GM19395 (cell line): ENCODE results near the gene GHSR.

Experiments
- ATAC-seq: cut with Tn5 transposase; IDR thresholded peaks from one replicate; pipeline ENCODE4 v1.9.1; 2021; ENCODE audit warnings: mild to moderate bottlenecking, moderate library complexity; ENCODE audit not compliant: unreplicated experiment

The GHSR gene

DNA sequence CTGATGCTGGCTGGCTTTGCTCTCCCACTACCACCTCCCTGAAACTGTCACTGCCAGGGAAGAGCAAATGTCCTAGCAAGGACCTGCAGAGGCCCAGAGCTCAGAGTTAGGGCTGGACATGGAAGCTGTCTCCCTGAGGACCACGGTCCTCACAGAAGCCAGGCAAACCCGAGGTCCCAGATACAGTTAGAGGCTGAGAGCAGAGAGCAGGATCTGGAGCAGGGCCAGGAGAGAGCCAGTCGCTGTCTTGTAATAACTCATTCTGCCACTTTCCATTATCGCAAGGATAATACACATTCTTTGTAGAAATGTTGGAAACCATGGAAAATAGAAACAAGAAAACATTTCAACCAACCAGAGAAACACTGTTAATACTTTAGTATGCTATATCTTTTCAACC is 10.1 kb downstream of the GHSR start:
- no peak for ATAC-seq

DNA sequence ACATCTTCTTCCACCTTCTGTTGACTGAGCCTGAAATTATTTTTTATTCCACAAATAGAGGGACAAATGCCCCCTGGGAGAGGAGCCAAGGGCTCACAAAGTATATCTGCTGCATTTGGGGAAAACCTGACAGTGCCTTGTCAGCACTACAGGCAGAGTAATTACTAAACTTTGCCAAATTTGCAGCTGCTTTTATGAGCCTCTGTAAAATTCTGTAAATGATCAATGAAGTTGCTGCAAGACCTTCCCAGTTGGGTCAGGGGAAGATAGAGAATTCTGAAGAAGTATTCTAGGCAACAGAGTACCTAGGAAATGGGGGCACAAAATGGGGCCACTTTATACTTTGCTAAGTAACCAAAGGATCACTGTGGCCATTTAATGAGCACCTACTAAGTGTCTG is 10.5 kb downstream of the GHSR start:
- no peak for ATAC-seq

DNA sequence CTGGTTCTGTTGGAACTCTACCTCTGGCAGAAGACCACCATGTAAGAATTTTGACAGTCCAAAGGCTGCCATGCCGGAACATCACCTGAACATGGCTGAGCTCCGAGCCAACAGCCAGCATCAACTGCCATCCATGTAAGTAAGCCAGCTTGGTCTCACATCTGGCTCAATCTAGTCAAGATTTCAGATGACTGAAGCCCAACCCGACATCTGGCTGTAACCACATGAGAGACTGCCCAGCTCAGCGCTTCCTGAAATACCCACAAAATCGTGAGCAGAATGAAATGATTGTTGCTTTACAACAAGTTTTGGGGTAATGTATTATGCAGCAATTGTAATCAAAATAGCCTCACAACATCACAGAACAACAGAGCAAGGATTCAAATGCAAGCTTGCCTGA is 32.9 kb downstream of the GHSR start:
- no peak for ATAC-seq

DNA sequence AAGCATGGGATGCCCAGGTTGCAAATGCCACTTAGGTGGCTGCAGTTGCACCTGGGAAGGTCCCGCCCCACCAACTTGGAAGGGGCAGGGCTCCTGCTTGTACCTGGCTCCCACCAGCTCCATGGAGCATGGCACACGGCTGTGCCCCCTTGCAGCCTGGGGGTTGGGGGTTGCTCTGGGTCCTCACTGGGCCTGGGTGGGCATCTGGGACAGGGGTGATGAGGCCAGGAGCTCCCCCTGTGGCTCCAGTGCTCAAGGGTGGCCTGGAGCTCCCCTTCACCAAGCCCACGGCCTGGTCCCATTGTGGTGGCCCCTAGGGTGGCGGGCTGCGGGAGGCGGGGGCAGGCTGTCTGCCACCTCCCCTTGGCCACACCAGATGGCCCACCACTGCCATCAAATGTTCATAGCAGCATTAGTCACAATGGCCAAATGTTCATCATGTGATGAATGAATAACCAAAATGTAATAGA is 36.7 kb downstream of the GHSR start:
- no peak for ATAC-seq

DNA sequence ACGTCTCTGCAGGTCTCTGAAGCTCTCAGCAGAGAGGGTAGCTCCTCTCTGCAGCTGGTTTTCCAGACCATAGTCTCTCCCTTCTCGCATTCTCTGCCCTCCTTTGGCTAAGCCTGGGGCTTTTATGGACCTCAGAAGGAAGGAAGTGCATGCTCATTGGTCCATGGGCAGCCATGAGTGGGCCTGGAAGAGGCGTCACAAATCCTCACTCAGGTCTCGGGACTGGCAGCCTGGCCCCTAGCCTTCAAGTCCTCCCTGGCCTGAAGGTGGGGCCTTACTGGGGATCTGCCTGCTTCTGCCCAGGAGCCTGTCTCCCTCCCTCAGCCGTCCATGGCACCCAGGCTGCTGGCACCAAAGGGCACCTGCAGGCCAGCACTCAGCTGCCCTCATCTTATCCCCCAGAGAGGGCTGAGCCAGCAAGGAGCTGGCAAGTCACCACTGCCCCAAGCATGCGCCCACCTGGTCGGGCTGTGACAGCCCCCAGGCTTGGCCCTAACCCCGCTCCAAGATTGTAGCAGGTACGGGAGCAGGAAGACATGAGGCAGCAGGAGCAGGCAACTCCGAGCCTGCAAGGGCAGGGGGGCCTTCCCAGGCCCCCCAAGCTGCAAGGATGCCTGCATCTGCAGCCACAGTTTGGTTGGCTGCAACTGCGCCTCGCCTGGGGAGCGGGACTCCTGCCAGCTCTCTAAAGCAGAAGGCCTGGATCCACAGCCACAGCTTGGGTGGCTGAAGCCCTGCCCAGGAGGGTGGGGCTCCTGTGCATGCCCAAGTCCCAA is 37.4 kb downstream of the GHSR start:
- ATAC-seq: no peak

DNA sequence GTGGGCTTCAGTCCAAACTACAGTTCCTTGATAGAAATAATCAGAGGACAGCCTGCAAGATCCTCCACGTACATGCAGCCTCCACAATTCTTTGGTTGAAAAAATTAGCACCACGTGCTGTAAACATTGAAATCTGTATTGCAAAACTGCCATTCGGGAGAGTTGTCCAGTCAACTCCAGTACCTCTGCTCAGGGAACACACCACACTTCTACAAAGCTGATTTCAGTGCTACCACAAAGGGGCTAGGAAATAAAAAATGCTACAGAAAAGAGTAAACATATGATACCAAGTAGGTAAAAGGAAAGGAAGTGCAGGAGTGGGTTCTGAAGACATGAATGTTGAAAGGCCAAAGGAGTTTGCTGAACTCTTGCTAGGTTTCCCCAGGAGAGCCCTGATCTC is 40.4 kb downstream of the GHSR start:
- ATAC-seq: no peak

DNA sequence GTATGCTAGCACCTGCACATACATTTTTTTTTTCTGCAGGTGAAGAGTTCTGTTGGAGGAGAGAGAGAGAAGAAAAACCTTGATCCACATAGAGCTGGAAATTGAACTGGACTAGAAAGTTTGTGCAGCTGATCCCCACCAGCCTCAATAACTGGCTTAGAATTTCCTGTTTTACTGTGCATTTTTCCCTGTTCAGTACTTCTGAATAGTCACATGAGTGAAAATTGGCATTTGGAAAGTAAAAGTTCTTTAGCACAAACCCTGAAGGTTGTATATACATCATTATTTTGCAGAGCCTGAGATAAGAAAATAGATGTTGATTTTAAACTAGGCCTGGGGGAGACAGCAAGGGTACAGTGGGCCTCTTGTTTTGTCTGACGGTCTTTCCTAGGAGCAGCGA is 42.3 kb downstream of the GHSR start:
- ATAC-seq: no peak

DNA sequence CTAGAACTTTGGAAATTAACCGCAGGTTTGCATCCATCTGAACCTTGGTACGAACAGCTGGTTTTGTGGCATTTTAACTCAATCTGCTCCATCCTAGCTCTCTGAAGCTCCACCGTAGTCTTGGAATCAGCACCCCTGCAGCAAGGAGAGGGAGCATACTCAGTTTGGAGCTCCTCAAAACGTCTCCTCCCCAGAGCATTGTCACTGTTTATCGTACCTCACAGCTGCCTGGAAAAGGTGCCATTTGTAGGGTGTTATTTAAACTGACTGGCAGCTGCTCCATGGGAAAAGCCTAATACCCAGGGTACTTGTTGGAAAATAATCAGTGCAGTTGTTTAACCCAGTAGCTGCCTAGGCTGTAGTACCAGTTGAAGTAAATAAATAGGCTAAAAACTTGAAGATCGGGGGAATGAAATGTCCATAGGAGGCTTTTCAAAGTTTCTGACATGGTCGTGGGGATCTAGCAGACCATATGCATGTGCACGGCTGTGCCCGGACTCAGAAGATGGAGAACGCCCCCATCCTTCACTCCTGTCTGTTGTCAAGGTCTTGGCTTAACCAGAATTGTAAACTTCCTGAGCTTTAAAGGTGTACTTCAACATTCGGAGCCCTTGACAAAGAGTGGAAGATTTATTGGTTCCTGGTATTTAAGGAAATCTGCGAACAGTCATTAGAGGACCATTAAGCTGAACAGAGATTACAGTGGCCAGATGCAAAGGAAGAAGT is 43.9 kb downstream of the GHSR start:
- ATAC-seq: no peak

DNA sequence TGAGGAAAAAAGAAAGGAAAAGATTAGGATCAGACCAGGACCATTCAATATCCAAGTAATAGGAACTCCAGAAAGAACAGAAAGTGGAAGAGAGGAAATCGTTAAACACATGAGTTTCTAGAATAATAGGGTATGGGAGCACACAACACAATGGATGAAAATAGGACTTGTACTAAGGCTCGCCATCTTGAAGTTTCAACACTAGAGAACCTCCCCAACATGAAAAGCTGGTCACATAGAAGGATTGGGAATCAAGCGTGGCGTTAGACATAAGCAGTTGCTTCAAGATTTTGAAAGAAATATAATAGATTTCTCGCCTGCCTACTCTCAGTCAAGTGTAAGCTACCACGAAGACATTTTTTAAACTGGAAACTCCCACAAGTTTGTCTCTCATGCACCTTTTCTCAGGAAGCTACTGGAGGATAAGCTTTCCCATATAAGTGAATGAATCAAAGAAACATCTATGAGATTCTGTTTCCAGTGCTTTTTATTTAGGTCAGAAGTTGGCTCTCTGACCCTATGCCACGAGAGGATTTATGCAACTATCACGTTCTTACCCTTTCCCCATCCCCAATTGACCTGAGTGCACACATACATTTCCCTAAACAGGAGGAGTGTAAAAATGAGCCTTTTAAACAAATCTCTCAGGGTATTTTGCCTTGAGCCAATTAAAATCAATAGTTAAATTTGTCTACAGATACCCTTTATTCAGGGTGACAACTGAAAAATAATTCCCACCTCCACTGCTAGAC is 45.2 kb downstream of the GHSR start:
- no peak for ATAC-seq

DNA sequence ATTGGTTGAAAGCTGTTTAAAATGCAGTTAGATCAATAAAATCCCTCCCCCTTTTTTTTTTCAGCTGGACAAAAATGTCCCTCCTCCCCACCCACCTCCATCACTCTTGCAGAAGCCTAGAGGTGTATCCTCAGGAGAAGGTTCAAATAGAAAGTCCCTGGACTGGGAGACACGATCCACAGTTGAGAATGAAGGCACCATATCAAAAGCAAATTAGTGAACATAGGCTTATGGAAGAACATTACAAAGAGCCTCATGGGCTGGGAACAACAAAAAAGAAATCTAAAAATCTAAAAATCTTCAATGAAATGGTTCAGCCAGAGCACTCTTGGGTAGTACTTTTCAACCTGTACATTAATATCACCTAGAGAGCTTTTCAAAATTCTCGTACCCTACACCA is 46.2 kb downstream of the GHSR start:
- no peak for ATAC-seq

DNA sequence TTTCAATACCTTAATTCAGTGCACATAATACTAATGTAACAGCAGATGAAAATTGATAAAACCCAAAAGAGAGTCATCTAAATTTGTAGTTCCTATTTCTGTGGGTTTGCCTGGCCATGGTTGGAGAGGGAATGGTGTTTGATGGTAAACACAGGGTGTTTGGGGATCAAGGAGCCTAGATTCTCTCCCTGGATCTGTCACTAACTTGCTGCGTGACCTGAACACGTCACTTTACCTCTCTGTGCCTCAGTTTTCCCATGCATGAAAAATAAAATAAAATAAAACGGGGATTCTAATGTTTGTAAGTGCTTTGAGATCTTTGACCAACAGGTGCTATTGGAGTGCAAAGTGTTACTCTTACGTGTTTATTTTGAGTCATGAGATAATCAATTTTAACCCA is 49.8 kb downstream of the GHSR start:
- ATAC-seq: no peak

DNA sequence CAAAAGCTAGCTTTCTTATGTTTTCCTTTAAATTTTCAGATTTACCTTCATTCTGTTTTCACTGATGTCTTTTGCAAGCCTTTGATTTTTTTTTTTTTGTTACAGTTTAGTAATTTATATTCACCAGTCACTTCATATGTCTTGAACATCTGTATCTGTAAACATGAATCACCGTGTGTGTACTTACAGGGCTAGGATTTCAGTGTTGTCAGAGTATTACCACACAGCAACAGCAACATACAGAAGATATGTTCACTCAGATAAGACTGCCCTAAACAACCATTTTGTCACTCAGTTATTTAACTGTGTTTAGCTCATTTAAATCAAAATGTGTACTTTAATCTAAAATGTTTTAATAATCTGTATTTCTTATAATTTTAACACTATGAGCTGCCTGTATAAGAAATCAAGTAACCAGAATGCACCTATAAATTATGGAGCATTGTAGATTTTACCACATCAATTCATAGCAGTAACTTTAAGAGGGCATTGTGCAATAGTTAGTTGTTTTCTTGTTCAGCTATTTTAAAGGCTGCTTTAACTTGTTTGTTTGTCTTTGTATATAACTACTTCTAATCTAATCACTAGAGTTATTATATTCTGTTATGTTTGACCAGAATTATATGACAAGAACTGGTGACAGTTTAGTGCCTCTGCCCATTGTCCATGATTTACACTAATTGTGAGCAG is 50.4 kb downstream of the GHSR start:
- no peak for ATAC-seq

DNA sequence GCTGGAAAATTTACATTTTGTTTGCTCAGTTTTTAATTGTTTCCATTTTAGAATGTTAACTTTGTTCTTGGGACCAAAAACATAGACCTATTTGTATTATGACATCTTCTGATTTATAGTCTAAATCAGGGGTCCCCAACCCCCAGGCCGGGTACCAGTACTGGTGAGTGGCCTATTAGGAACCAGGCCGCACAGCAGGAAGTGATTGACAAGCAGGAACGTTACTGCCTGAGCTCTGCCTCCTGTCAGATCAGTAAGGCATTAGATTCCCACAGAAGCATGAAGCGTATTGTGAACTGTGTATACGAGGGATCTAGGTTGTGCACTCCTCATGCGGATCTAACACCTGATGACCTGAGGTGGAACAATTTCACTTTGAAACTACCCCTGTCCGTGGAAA is 51.9 kb downstream of the GHSR start:
- no peak for ATAC-seq

DNA sequence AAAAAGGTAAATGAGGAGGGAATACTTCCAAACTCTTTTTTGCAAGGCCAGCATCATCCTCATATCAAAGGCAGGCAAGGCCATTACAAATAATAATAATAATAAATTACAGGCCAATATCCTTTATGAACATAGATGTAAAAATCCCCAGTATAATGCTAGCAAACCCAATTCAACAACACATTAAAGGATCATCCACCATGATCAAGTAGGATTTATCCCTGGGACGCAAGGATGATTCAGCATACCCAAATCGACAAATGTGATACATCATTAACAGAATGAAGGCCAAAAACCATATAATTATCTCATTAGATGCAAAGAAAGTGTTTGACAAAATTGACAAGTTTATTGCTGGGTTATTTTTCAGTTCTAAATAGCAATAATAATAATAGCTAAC is 53.6 kb downstream of the GHSR start:
- no peak for ATAC-seq
